DOHH2 (cell line): ENCODE data around the gene SPATA13.

Experiments
- H3F3A ChIP-seq: fragments of 200-600 bp; sonication (generic), shearing (Covaris generic); 2 replicates; pipeline ENCODE4 v1.6.0; 2016; ENCODE audit warnings: antibody characterized with exemption, mild to moderate bottlenecking; ENCODE audit not compliant: control insufficient read depth, insufficient read depth
- H3K27ac ChIP-seq: fragments of 200-600 bp; sonication (generic); 2 replicates; pipeline ENCODE4 v1.5.1; 2014; ENCODE audit warnings: low read depth, mild to moderate bottlenecking, low read length, moderate library complexity
- H3K27me3 ChIP-seq: fragments of 200-600 bp; sonication (generic); 2 replicates; pipeline ENCODE4 v1.6.1; 2014; ENCODE audit warnings: mild to moderate bottlenecking, low read length, mixed read lengths; ENCODE audit not compliant: control insufficient read depth
- H3K36me3 ChIP-seq: fragments of 200-600 bp; sonication (generic); 2 replicates; pipeline ENCODE4 v1.6.1; 2014; ENCODE audit warnings: mild to moderate bottlenecking, low read length, moderate library complexity, mixed read lengths; ENCODE audit not compliant: control insufficient read depth
- H3K4me1 ChIP-seq: fragments of 200-600 bp; sonication (generic); 2 replicates; pipeline ENCODE4 v1.6.1; 2014; ENCODE audit warnings: mild to moderate bottlenecking, low read length, mixed read lengths; ENCODE audit not compliant: control insufficient read depth
- H3K4me2 ChIP-seq: fragments of 200-600 bp; sonication (generic); 2 replicates; pipeline ENCODE4 v1.6.0; 2014; ENCODE audit warnings: mild to moderate bottlenecking, low read length, moderate library complexity
- H3K4me3 ChIP-seq: fragments of 200-600 bp; sonication (generic); 2 replicates; pipeline ENCODE4 v1.5.1; 2014; ENCODE audit warnings: mild to moderate bottlenecking, low read length, mixed read lengths
- H3K79me2 ChIP-seq: fragments of 200-600 bp; sonication (generic); 2 replicates; pipeline ENCODE4 v1.6.1; 2014; ENCODE audit warnings: mild to moderate bottlenecking, low read length, mixed read lengths; ENCODE audit not compliant: control insufficient read depth
- H3K9me2 ChIP-seq: fragments of 200-600 bp; sonication (generic); replicated peaks from 2 replicates; pipeline ENCODE4 v1.6.1; 2014; ENCODE audit warnings: mild to moderate bottlenecking, low read length, mixed read lengths; ENCODE audit not compliant: control insufficient read depth
- H3K9me3 ChIP-seq: fragments of 200-600 bp; sonication (generic); 2 replicates; pipeline ENCODE4 v1.6.1; 2014; ENCODE audit warnings: antibody characterized with exemption, low read length, mixed read lengths; ENCODE audit not compliant: control insufficient read depth, insufficient read depth
- H4K20me1 ChIP-seq: fragments of 200-600 bp; sonication (generic); 2 replicates; pipeline ENCODE4 v1.6.0; 2014; ENCODE audit warnings: low read depth, mild to moderate bottlenecking, antibody characterized with exemption, low read length, moderate library complexity; ENCODE audit not compliant: control insufficient read depth, insufficient read depth
- CTCF ChIP-seq: fragments of 200-600 bp; sonication (generic); IDR thresholded peaks from one replicate; pipeline ENCODE4 v1.5.1; 2014; ENCODE audit warnings: antibody characterized with exemption, mild to moderate bottlenecking, low read depth, low read length; ENCODE audit not compliant: poor library complexity, severe bottlenecking
- EZH2phosphoT487 ChIP-seq: fragments of 200-600 bp; sonication (generic); IDR thresholded peaks from 2 replicates; pipeline ENCODE4 v1.6.1; 2017; ENCODE audit warnings: borderline replicate concordance, mild to moderate bottlenecking, antibody characterized with exemption, low read length, moderate library complexity, mixed read lengths

SPATA13 gene

GRCh38 chr13:24267801-24268200 lies 107.3 kb downstream of the SPATA13 start:
- Histone ChIP-seq H3K4me2 (no peak overlapping the region), H3K27me3 (peaks cover 4% of the 10 kb centered on the region; the same call in 1 of the 2 replicates), H3K4me1 (peaks cover 20% of the 10 kb centered on the region), H3K9me3 (no peaks in the 10 kb centered on the region), H3K36me3 (no peaks in the 10 kb centered on the region), H3K79me2 (no peaks in the 10 kb centered on the region), H3F3A (no peaks in the 10 kb centered on the region), H3K4me3 (no peak overlapping the region), H3K9me2 (no peaks in the 10 kb centered on the region), H3K27ac (no peak overlapping the region), H4K20me1 (no peaks in the 10 kb centered on the region)
- no peak for TF ChIP-seq CTCF
- no peak for TF ChIP-seq EZH2phosphoT487

GRCh38 chr13:24269821-24270220 lies 109.3 kb downstream of the SPATA13 start:
- Histone ChIP-seq H3K4me2 (no peak overlapping the region), H4K20me1 (no peaks in the 10 kb centered on the region), H3K36me3 (no peaks in the 10 kb centered on the region), H3F3A (no peaks in the 10 kb centered on the region), H3K79me2 (no peaks in the 10 kb centered on the region), H3K9me2 (no peaks in the 10 kb centered on the region), H3K9me3 (no peaks in the 10 kb centered on the region), H3K4me1 (peaks cover 35% of the 10 kb centered on the region), H3K27ac (no peak overlapping the region), H3K27me3 (peaks cover 4% of the 10 kb centered on the region; the same call in 1 of the 2 replicates), H3K4me3 (no peak overlapping the region)
- TF ChIP-seq CTCF (no peak), EZH2phosphoT487 (no peak)

- Histone ChIP-seq H3K4me2 (peak overlapping the region; percentile 39), H4K20me1 (no peaks in the 10 kb centered on the region), H3K27me3 (peaks cover 4% of the 10 kb centered on the region; the same call in 1 of the 2 replicates), H3K27ac (no peak overlapping the region), H3K9me2 (no peaks in the 10 kb centered on the region), H3K4me3 (0 out of 2 replicates have a peak overlapping the region, but pooled peaks have one; percentile 16), H3F3A (no peaks in the 10 kb centered on the region), H3K79me2 (no peaks in the 10 kb centered on the region), H3K36me3 (no peaks in the 10 kb centered on the region), H3K4me1 (peaks cover 40% of the 10 kb centered on the region), H3K9me3 (no peaks in the 10 kb centered on the region)
- no peak for TF ChIP-seq EZH2phosphoT487
- TF ChIP-seq CTCF = no peak
Observed at GRCh38 chr13:24270639-24271141, 110.2 kb downstream of the SPATA13 start.
